IMR-90 (cell line): ENCODE data around the gene CELF6. TPM values are rescaled to one million over a fixed set of nuclear protein-coding genes. Genes with fewer than 3 reads are reported as not detected.

Experiments used
- ATAC-seq: fragments of 200-7000 bp; cut with Tn5 transposase; 2 replicates; pipeline ENCODE4 v1.9.1; 2020; ENCODE audit warnings: low read depth, mild to moderate bottlenecking, moderate library complexity
- BruUV-seq: library from RNA; stranded (reverse); fragments of 400-500 nt; replicated peaks from 2 replicates; lab custom pipeline; 2021; lab: Mats Ljungman, UMichigan
- CTCF ChIA-PET: fragments of 300-600 bp; formaldehyde crosslinking; extraction: SDS; loops from one replicate; lab custom pipeline; 2021; ENCODE audit warnings: antibody characterized with exemption; lab: Yijun Ruan, JAX
- POLR2A ChIA-PET: fragments of 300-600 bp; sonication (Branson Sonifier 250); formaldehyde crosslinking; loops from one replicate; lab custom pipeline; 2022; ENCODE audit warnings: antibody characterized with exemption; ENCODE audit not compliant: unreplicated experiment; lab: Charles Lee
- DNase-seq: peaks from one replicate; pipeline ENCODE4 v3.0.0; 2013
- H2AFZ ChIP-seq: replicated peaks from 2 replicates; pipeline ENCODE3; 2013; ENCODE audit warnings: low read length, mild to moderate bottlenecking; ENCODE audit not compliant: poor library complexity
- H2AK5ac ChIP-seq: 2 replicates; pipeline ENCODE4 v1.6.1; 2013; ENCODE audit warnings: low read depth, low read length, inconsistent platforms
- H2AK9ac ChIP-seq: replicated peaks from 2 replicates; pipeline ENCODE3; 2013; ENCODE audit warnings: mild to moderate bottlenecking, low read depth, low read length, moderate library complexity; ENCODE audit not compliant: poor library complexity
- H2BK120ac ChIP-seq: 2 replicates; pipeline ENCODE4 v1.6.1; 2013; ENCODE audit warnings: low read depth, low read length, inconsistent platforms
- H2BK15ac ChIP-seq: 3 replicates; pipeline ENCODE4 v1.6.1; 2013; ENCODE audit warnings: low read depth, low read length, inconsistent platforms
- H2BK20ac ChIP-seq: 2 replicates; pipeline ENCODE4 v1.6.1; 2013; ENCODE audit warnings: low read depth, mild to moderate bottlenecking, inconsistent platforms, low read length, moderate library complexity
- H2BK5ac ChIP-seq: 2 replicates; pipeline ENCODE4 v1.6.1; 2013; ENCODE audit warnings: mild to moderate bottlenecking, low read depth, low read length, inconsistent platforms; ENCODE audit not compliant: poor library complexity, severe bottlenecking
- H3K14ac ChIP-seq: replicated peaks from 2 replicates; pipeline ENCODE4 v1.6.1; 2013; ENCODE audit warnings: low read depth, low read length, inconsistent platforms
- H3K18ac ChIP-seq: 2 replicates; pipeline ENCODE4 v1.6.1; 2013; ENCODE audit warnings: low read depth, low read length, control low read depth
- H3K23ac ChIP-seq: 2 replicates; pipeline ENCODE4 v1.6.1; 2013; ENCODE audit warnings: low read depth, low read length, inconsistent platforms
- H3K27ac ChIP-seq: 2 replicates; pipeline ENCODE4 v1.5.1; 2013; ENCODE audit warnings: mild to moderate bottlenecking, control low read depth, low read length; ENCODE audit not compliant: insufficient read depth
- H3K27me3 ChIP-seq: 2 replicates; pipeline ENCODE4 v1.6.1; 2013; ENCODE audit warnings: low read length; ENCODE audit not compliant: control insufficient read depth, insufficient read depth
- H3K36me3 ChIP-seq: 2 replicates; pipeline ENCODE4 v1.6.1; 2013; ENCODE audit warnings: low read length, mixed read lengths; ENCODE audit not compliant: control insufficient read depth, insufficient read depth
- H3K4ac ChIP-seq: 2 replicates; pipeline ENCODE4 v1.6.1; 2013; ENCODE audit warnings: low read depth, low read length, inconsistent platforms
- H3K4me1 ChIP-seq: 2 replicates; pipeline ENCODE4 v1.6.1; 2013; ENCODE audit warnings: low read length, mixed read lengths; ENCODE audit not compliant: control insufficient read depth, insufficient read depth
- H3K4me2 ChIP-seq: 2 replicates; pipeline ENCODE4 v1.6.1; 2013; ENCODE audit warnings: low read depth, mild to moderate bottlenecking, control low read depth, low read length, moderate library complexity
- H3K4me3 ChIP-seq: 2 replicates; pipeline ENCODE4 v1.5.1; 2013; ENCODE audit warnings: low read depth, mild to moderate bottlenecking, control low read depth, low read length, moderate library complexity; ENCODE audit not compliant: insufficient read depth
- H3K56ac ChIP-seq: 2 replicates; pipeline ENCODE4 v1.6.1; 2013; ENCODE audit warnings: low read length, inconsistent platforms; ENCODE audit not compliant: insufficient read depth; ENCODE audit errors: extremely low read depth
- H3K79me1 ChIP-seq, 2 experiments: 2 replicates each; pipeline ENCODE4 v1.6.1; 2013; ENCODE audit warnings: low read length in 2 of 2, inconsistent platforms in 1 of 2, low read depth in 1 of 2
- H3K9ac ChIP-seq: 2 replicates; pipeline ENCODE4 v1.6.1; 2013; ENCODE audit warnings: low read depth, low read length, control low read depth
- H3K9me1 ChIP-seq: 2 replicates; pipeline ENCODE4 v1.6.1; 2013; ENCODE audit warnings: low read length, inconsistent platforms; ENCODE audit not compliant: insufficient read depth
- H3K9me3 ChIP-seq: 2 replicates; pipeline ENCODE4 v1.6.1; 2013; ENCODE audit warnings: low read length; ENCODE audit not compliant: control insufficient read depth, insufficient read depth
- H4K20me1 ChIP-seq: 2 replicates; pipeline ENCODE4 v1.6.1; 2013; ENCODE audit warnings: low read length, inconsistent platforms; ENCODE audit not compliant: insufficient read depth
- H4K5ac ChIP-seq: 2 replicates; pipeline ENCODE4 v1.6.1; 2013; ENCODE audit warnings: mild to moderate bottlenecking, low read depth, low read length, control low read depth
- H4K8ac ChIP-seq, 2 experiments: 2 replicates each; pipeline ENCODE4 v1.6.1; 2013; ENCODE audit warnings: low read depth in 2 of 2, low read length in 2 of 2, control low read depth in 1 of 2, inconsistent platforms in 1 of 2
- H4K91ac ChIP-seq: 2 replicates; pipeline ENCODE4 v1.6.1; 2013; ENCODE audit warnings: low read depth, low read length, inconsistent platforms; ENCODE audit not compliant: insufficient read depth
- BHLHE40 ChIP-seq: fragments of 150-350 bp; IDR thresholded peaks from 2 replicates; pipeline ENCODE4 v1.6.1; 2016; ENCODE audit warnings: mild to moderate bottlenecking, low read depth, low read length
- CHD1 ChIP-seq: IDR thresholded peaks from 2 replicates; pipeline ENCODE4 v1.6.1; 2012; ENCODE audit warnings: low read depth, low read length, improper control_type of control experiment
- NFE2L2 ChIP-seq: fragments of 150-350 bp; IDR thresholded peaks from 2 replicates; pipeline ENCODE4 v1.6.1; 2016; ENCODE audit warnings: low read depth, mild to moderate bottlenecking, low read length
- RAD21 ChIP-seq: IDR thresholded peaks from 2 replicates; pipeline ENCODE4 v1.6.1; 2012; ENCODE audit warnings: low read length, improper control_type of control experiment
- RCOR1 ChIP-seq: IDR thresholded peaks from 2 replicates; pipeline ENCODE4 v1.6.1; 2012; ENCODE audit warnings: mild to moderate bottlenecking, low read length, improper control_type of control experiment; ENCODE audit not compliant: insufficient replicate concordance
- USF2 ChIP-seq: fragments of 150-350 bp; IDR thresholded peaks from 2 replicates; pipeline ENCODE4 v1.6.1; 2017; ENCODE audit warnings: mild to moderate bottlenecking, antibody characterized with exemption, low read length, low read depth
- WGBS, 2 experiments: methylation state at CpG; one replicate each; pipeline versions ENCODE4 v1.1.5 to v1.1.7; 2013; ENCODE audit warnings: missing lambda C conversion rate in 2 of 2; ENCODE audit not compliant: insufficient read length in 1 of 2; ENCODE audit errors: extremely low coverage in 2 of 2; 5-methylcytosine and 5-hydroxymethylcytosine counted together
- dilution Hi-C: fragments of 300-500 bp; cut with HindIII; formaldehyde crosslinking; loops from one replicate; pipeline ENCODE4 v1.14.3; 2018; ENCODE audit warnings: low sequenced_read_pairs; ENCODE audit not compliant: unreplicated experiment
- in situ Hi-C: fragments of 300-500 bp; cut with MboI; formaldehyde crosslinking; loops from 3 replicates; pipeline ENCODE4 v1.14.3; 2019; ENCODE audit warnings: low sequenced_read_pairs, inconsistent platforms, mixed read lengths
- intact Hi-C: fragments of 100-400 bp; cut with micrococcal nuclease; formaldehyde crosslinking; loops from 2 replicates; pipeline ENCODE4 v1.10.0; 2022
- polyA plus RNA-seq, 3 experiments: library from polyadenylated mRNA; depleted of rRNA; stranded (reverse); fragments of >200 nt; gene quantifications; 2 replicates each; pipeline ENCODE4 v1.2.3, GENCODE V29; 2012; ENCODE audit warnings: low replicate concordance in 1 of 3
- total RNA-seq: library from RNA; depleted of rRNA; stranded (reverse); fragments of >200 nt; gene quantifications from 2 replicates; pipeline ENCODE4 v1.2.3, GENCODE V29; 2012
- TF ChIP-seq, protein P1 (sequence below): fragments of 150-350 bp; IDR thresholded peaks from 2 replicates; pipeline ENCODE4 v1.6.1; 2016; ENCODE audit warnings: low read depth, mild to moderate bottlenecking, low read length, moderate library complexity, borderline replicate concordance

Gene CELF6
- total and polyA plus RNA-seq, 2 of the 4 experiments (the other 2 are of a cell fraction), result 0.07 TPM; not detected in 1

DNA sequence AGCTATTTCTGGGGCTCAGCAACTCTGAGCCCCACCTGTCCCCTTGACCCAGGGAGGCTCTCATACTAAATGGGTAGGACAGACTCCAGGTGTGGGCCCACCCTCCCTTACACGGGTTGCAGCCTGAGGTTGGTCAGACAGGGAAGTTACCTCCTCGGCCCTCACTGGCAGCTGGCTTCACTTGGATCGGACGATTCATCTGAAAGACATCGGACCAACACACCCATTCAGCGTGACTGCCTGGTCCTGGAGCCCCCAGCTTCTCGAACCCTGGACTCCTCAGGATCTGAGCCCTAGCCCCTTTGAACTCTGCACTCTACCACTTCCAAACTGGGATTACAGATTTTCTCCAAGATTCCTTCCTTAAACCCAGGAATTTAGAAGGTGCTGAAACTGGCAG lies 15.4 kb downstream of the CELF6 start:
- DNase-seq, result no peak
- Histone ChIP-seq H2AFZ (no peak overlapping the region), H3K14ac (no peak overlapping the region), H3K56ac (no peak overlapping the region), H3K4me1 (peaks cover 3% of the 10 kb centered on the region; the same call in 1 of the 2 replicates), H3K9ac (no peak overlapping the region), H3K9me1 (no peaks in the 10 kb centered on the region), H2BK15ac (no peak overlapping the region), H4K91ac (no peak overlapping the region), H2AK5ac (no peak overlapping the region), H3K79me1 (no peaks in the 10 kb centered on the region), H3K36me3 (no peaks in the 10 kb centered on the region), H3K27me3 (peaks cover 13% of the 10 kb centered on the region), H3K18ac (no peak overlapping the region), H4K5ac (no peak overlapping the region), H4K20me1 (0 out of 2 replicates have a peak, but pooled peaks cover 3% of the 10 kb centered on the region), H2BK120ac (no peak overlapping the region), H3K4me2 (no peak overlapping the region), H2AK9ac (no peak overlapping the region), H3K23ac (no peak overlapping the region), H3K27ac (no peak overlapping the region), H4K8ac (no peak overlapping the region), H2BK5ac (no peak overlapping the region), H2BK20ac (no peak overlapping the region), H3K9me3 (no peaks in the 10 kb centered on the region), H3K4me3 (no peak overlapping the region), H3K4ac (no peak overlapping the region)
- no TSS peak for BruUV-seq
- no peak for TF ChIP-seq RCOR1
- TF ChIP-seq CHD1, result no peak
- TF ChIP-seq, protein P1, sequence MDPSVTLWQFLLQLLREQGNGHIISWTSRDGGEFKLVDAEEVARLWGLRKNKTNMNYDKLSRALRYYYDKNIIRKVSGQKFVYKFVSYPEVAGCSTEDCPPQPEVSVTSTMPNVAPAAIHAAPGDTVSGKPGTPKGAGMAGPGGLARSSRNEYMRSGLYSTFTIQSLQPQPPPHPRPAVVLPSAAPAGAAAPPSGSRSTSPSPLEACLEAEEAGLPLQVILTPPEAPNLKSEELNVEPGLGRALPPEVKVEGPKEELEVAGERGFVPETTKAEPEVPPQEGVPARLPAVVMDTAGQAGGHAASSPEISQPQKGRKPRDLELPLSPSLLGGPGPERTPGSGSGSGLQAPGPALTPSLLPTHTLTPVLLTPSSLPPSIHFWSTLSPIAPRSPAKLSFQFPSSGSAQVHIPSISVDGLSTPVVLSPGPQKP, result no peak
- TF ChIP-seq BHLHE40, result no peak
- no peak for TF ChIP-seq NFE2L2
- TF ChIP-seq RAD21, result no peak
- no peak for TF ChIP-seq USF2
- WGBS, 2 experiments, result 94% methylated on average over 3 of the region's 7 CpGs; no CpG with 5 or more reads in 1 of the 2 experiments
- ChIA-PET POLR2A (no interaction called here), CTCF (interaction anchor here (1.0 to 1.2 kb wide), 2 partner anchors 8 to 17 kb away, joined by 3 read pairs; no protein-coding TSS in a partner anchor)
- no peak for ATAC-seq
- dilution Hi-C loops (no loop called here), in situ Hi-C loops (loop anchor here (10.0 kb wide), 1 partner anchor 370 kb away; no protein-coding TSS in a partner anchor), intact Hi-C loops (no loop called here)
